ENCODE data around the gene ATF7IP.
A peak's percentile ranks its signal among the peaks of the same experiment; 100 is the strongest.

DNA sequence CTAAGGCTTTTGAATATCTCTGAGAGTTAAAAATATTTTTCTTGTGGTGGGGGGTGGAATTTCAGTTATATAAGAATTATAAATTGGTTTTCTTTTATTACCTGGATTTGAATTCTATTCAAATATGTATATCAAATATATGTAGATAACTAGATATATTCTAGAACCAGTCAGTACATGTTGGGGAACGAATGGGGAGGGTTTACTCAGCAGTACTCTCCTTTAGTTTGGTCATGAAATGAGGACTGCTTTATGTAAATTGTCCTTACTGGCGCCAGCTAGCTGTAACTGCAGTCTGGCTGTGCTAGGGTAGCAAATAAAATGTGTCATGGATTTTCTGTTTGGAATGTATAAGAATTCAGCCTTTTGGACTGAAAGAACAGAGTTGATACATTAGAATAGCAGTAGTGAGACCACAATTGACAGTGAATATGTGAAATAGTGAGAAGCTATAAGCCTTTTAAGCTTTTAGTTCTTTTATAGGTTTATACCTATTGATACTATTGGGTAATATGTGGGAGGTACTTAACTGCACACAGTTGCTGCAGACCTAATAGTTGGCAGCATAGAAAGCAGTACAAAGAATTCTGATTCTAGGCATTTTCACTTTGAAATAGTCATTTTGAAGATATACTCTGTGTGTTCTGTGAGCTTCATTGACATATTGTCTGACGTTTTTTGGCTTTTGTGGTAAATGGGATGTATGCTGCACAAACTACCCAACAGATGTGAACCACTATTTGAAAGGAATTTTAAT, 29.0 kb downstream of the ATF7IP start:
- TF ChIP-seq EP300 (IDR thresholded peaks at IDR 0.05; ENCODE audit: borderline replicate concordance): no peak
- TF ChIP-seq YY1 (IDR thresholded peaks at IDR 0.05; ENCODE audit: low read depth): peak; percentile 71
- TF ChIP-seq REST (IDR thresholded peaks at IDR 0.05; ENCODE audit: low read depth): no peak
- no peak for TF ChIP-seq TAF1 (IDR thresholded peaks at IDR 0.05; ENCODE audit: low read depth)
